OCI-LY3 (cell line): ENCODE measurements around the gene RTL9.

Experiments used
- H2AFZ ChIP-seq: fragments of 200-600, 300-600 bp; shearing (Covaris generic); 2 replicates; pipeline ENCODE4 v1.6.0; 2014; ENCODE audit warnings: antibody characterized with exemption, low read depth, low read length
- H3K27ac ChIP-seq: fragments of 200-600, 300-600 bp; sonication (generic); 2 replicates; pipeline ENCODE4 v1.5.1; 2014; ENCODE audit warnings: mild to moderate bottlenecking, low read length, moderate library complexity, mixed read lengths
- H3K27me3 ChIP-seq: fragments of 200-600, 300-600 bp; sonication (generic); 2 replicates; pipeline ENCODE4 v1.6.1; 2014; ENCODE audit warnings: low read depth, low read length, mixed read lengths
- H3K36me3 ChIP-seq: fragments of 200-600, 300-600 bp; sonication (generic); replicated peaks from 2 replicates; pipeline ENCODE3; 2014; ENCODE audit warnings: low read depth, low read length, mixed read lengths
- H3K4me1 ChIP-seq: fragments of 300-600, 200-600 bp; sonication (generic); 2 replicates; pipeline ENCODE4 v1.6.1; 2014; ENCODE audit warnings: low read length, mixed read lengths
- H3K4me2 ChIP-seq: fragments of 200-600, 300-600 bp; sonication (generic); 2 replicates; pipeline ENCODE4 v1.6.1; 2014; ENCODE audit warnings: low read length, mixed read lengths
- H3K4me3 ChIP-seq: fragments of 300-600, 200-600 bp; sonication (generic); 2 replicates; pipeline ENCODE4 v1.5.1; 2014; ENCODE audit warnings: antibody characterized with exemption, mild to moderate bottlenecking, low read length, moderate library complexity
- H3K79me2 ChIP-seq: fragments of 300-600, 200-600 bp; shearing (Covaris generic); 2 replicates; pipeline ENCODE4 v1.6.1; 2014; ENCODE audit warnings: mild to moderate bottlenecking, low read length, mixed read lengths
- H3K9ac ChIP-seq: fragments of 300-600, 200-600 bp; shearing (Covaris generic); 2 replicates; pipeline ENCODE4 v1.6.0; 2014; ENCODE audit warnings: mild to moderate bottlenecking, low read length, moderate library complexity
- H3K9me3 ChIP-seq: fragments of 200-600, 300-600 bp; shearing (Covaris generic); 2 replicates; pipeline ENCODE4 v1.6.1; 2014; ENCODE audit warnings: low read length, mixed read lengths; ENCODE audit not compliant: insufficient read depth
- H4K20me1 ChIP-seq: fragments of 200-600, 300-600 bp; sonication (generic); 2 replicates; pipeline ENCODE4 v1.6.1; 2016; ENCODE audit warnings: low read length, mixed read lengths; ENCODE audit not compliant: insufficient read depth
- EZH2phosphoT487 ChIP-seq: fragments of 200-600 bp; shearing (Covaris generic); IDR thresholded peaks from 2 replicates; pipeline ENCODE4 v1.6.1; 2018; ENCODE audit warnings: antibody characterized with exemption, mixed run types, low read depth
- TF ChIP-seq, protein P1 (sequence below): fragments of 200-600, 300-600 bp; sonication (generic); IDR thresholded peaks from 2 replicates; pipeline ENCODE4 v1.5.1; 2014; ENCODE audit warnings: antibody characterized with exemption, low read length, low read depth

The RTL9 gene

DNA sequence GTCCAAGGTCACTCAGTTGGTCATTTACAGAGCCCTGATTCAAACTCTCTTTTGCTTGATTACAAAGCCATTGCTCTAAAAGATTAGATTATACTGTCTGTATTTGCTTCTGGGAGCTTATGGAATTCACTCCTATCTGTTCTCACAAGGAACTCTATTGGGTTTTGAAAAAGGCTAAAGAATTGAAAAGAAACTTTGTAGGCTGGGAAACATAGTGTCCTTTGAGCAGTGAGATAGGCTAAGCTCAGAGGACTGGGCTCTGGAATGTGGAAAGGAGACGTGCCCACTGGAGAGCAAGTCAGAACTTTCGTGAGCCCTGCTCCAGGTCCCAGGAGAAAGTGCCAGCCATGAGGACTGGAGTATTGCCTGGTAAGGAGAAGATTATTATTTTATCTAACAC is at the start of gene RTL9:
Gene RTL9 (plus strand): TSS at position 301 of the 400 bp plus-strand sequence. CDS start 91,770 bp downstream, outside the sequence.
- H3K9me3 ChIP-seq: no peaks in the 10 kb centered on the region
- no peaks in the 10 kb centered on the region for H3K79me2 ChIP-seq
- H3K27ac ChIP-seq: no peak within 1 kb of the TSS
- TF ChIP-seq, protein P1, sequence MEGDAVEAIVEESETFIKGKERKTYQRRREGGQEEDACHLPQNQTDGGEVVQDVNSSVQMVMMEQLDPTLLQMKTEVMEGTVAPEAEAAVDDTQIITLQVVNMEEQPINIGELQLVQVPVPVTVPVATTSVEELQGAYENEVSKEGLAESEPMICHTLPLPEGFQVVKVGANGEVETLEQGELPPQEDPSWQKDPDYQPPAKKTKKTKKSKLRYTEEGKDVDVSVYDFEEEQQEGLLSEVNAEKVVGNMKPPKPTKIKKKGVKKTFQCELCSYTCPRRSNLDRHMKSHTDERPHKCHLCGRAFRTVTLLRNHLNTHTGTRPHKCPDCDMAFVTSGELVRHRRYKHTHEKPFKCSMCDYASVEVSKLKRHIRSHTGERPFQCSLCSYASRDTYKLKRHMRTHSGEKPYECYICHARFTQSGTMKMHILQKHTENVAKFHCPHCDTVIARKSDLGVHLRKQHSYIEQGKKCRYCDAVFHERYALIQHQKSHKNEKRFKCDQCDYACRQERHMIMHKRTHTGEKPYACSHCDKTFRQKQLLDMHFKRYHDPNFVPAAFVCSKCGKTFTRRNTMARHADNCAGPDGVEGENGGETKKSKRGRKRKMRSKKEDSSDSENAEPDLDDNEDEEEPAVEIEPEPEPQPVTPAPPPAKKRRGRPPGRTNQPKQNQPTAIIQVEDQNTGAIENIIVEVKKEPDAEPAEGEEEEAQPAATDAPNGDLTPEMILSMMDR: no peak
- no peak for TF ChIP-seq EZH2phosphoT487
- no peak within 1 kb of the TSS for H3K4me2 ChIP-seq
- H3K9ac ChIP-seq: no peak within 1 kb of the TSS
- no peaks in the 10 kb centered on the region for H3K36me3 ChIP-seq
- H3K4me1 ChIP-seq: no peaks in the 10 kb centered on the region
- H4K20me1 ChIP-seq: no peaks in the 10 kb centered on the region
- no peaks in the 10 kb centered on the region for H3K27me3 ChIP-seq
- H3K4me3 ChIP-seq: no peak within 1 kb of the TSS
- H2AFZ ChIP-seq: no peak within 1 kb of the TSS

DNA sequence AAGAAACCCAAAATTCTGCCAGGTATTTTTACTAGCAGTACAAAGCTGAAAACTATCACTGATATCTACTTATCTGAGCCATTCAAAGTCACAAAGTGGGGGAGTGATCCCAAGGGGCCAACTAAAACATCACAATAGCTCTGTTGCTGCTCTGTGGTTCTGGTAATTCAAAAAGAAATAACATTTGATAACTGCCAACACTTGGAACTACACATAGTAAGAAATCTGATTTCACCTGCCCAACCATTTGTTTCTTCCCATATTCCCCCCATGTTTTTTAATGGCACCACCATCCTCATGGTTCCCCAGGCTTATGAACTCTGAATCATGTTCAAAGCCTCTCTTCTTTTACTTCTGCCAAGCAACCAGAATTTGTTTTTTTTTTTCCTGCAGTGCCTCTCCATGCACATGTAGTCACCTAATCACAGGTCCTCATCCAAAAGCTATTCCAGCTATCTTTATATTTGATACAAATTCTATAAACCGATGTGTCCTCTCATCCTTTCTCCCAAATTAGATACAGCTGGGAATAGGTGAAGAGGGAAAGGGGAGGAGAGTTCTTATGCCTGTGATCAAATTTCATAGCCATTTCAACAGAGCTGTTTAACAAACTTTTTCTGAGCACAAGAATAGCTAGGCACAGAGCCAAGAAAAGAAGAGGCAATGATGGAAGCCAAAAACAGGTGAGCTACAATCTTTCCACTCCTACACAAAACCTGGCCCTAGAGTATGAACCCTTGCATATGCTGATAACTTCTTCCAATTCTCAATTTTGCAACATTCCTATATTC is 48.5 kb upstream of the RTL9 start:
- Histone ChIP-seq H3K9me3 (no peaks in the 10 kb centered on the region), H4K20me1 (peaks cover 29% of the 10 kb centered on the region), H3K79me2 (peaks cover 76% of the 10 kb centered on the region), H3K36me3 (no peaks in the 10 kb centered on the region), H3K9ac (no peak overlapping the region), H3K27me3 (no peaks in the 10 kb centered on the region), H3K4me3 (no peak overlapping the region), H3K27ac (no peak overlapping the region), H3K4me1 (peaks cover 12% of the 10 kb centered on the region), H3K4me2 (no peak overlapping the region), H2AFZ (no peak overlapping the region)
- TF ChIP-seq, protein P1: no peak
- no peak for TF ChIP-seq EZH2phosphoT487

DNA sequence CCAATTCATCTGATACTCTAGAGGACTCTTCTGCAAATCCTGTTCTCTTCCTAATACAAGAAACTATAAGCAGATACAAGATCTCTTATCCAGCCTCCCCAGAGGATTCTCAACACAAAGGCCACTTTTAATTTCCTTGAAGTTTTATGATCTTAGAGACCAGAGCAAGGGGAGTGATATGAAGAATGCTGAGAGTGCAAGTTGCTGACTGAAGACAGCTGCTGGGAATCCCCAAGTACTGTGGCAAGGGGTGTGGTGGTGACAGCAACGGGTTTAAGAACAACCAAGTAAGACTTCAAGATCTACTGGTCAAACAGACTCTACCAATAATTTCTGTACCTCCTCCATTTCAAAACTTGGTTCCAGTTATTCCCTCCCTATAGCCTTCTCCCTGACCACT is 47.8 kb upstream of the RTL9 start:
- no peaks in the 10 kb centered on the region for H3K9me3 ChIP-seq
- peaks cover 19% of the 10 kb centered on the region for H3K4me1 ChIP-seq
- H3K4me3 ChIP-seq: no peak overlapping the region
- H2AFZ ChIP-seq: no peak overlapping the region
- H3K36me3 ChIP-seq: no peaks in the 10 kb centered on the region
- no peak overlapping the region; the same call in 1 of the 2 replicates for H3K4me2 ChIP-seq
- H3K27ac ChIP-seq: no peak overlapping the region
- no peaks in the 10 kb centered on the region for H3K27me3 ChIP-seq
- TF ChIP-seq EZH2phosphoT487: no peak
- TF ChIP-seq, protein P1: no peak
- peaks cover 36% of the 10 kb centered on the region for H4K20me1 ChIP-seq
- H3K9ac ChIP-seq: no peak overlapping the region
- peaks cover 83% of the 10 kb centered on the region for H3K79me2 ChIP-seq

DNA sequence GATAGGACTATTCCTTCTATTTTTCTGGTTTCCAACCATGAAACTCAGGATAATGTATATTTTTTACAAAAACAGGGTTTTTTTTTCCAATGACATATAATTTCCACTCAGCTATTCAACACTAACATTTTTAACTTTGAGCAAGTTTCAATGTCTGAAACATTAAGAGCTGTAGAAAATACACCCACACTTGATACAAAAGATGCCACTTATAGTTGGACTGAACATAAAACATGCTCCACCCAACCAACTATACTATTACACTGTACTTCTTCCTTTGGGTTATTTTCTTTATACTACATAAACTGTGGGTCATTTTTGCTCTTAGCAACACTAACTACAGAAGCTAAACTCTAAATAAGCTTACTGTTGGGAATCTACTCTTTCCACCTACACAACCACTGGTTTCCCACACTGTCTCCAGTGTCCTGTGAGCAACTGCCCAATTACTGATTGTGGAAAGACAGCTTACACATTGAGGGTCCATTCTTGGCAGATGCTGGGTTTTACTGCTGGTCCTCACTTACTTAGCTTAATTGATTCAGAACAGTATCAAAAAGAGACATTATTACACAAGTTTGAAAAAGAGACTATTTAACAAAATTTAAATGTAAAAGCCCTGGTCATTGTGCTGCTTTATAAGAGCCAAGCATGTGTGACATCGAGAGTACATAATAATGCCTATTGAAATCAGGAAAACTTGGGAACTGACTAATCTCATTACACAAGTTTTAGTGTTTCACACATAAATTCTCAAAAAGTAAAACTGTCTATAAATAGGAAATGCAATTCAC is 47.0 kb upstream of the RTL9 start:
- Histone ChIP-seq H3K4me3 (no peak overlapping the region), H3K27me3 (no peaks in the 10 kb centered on the region), H3K9ac (no peak overlapping the region), H3K4me1 (peaks cover 26% of the 10 kb centered on the region), H3K36me3 (no peaks in the 10 kb centered on the region), H3K27ac (no peak overlapping the region), H2AFZ (no peak overlapping the region), H3K9me3 (no peaks in the 10 kb centered on the region), H3K4me2 (no peak overlapping the region; the same call in 1 of the 2 replicates), H4K20me1 (peaks cover 44% of the 10 kb centered on the region), H3K79me2 (peaks cover 89% of the 10 kb centered on the region)
- no peak for TF ChIP-seq EZH2phosphoT487
- TF ChIP-seq, protein P1: no peak
